K562 (cell line): Measurements from ENCODE around the gene APBA2.

Experiments
- ARID1B ChIP-seq: fragments of 450-650 bp; IDR thresholded peaks from 2 replicates; pipeline ENCODE4 v1.6.1; 2016; ENCODE audit warnings: antibody characterized with exemption, mild to moderate bottlenecking, inconsistent platforms
- DPF2 ChIP-seq: fragments of 450-650 bp; IDR thresholded peaks from 2 replicates; pipeline ENCODE4 v1.6.1; 2016
- POLR2A ChIP-seq: fragments of 450-650 bp; conservative IDR thresholded peaks from 2 replicates; pipeline ENCODE4 v1.6.1; 2016
- SIN3A ChIP-seq, 2 experiments: fragments of 150-350 bp in 1 of 2; IDR thresholded peaks; 2 replicates each; pipeline ENCODE4 v1.6.1; 2011 to 2016; ENCODE audit warnings: borderline replicate concordance in 2 of 2, low read depth in 2 of 2, low read length in 2 of 2, mild to moderate bottlenecking in 2 of 2, moderate library complexity in 2 of 2; ENCODE audit not compliant: control insufficient read depth in 1 of 2
- SMARCC2 ChIP-seq: fragments of 450-650 bp; IDR thresholded peaks from 2 replicates; pipeline ENCODE4 v1.6.1; 2017; ENCODE audit warnings: antibody characterized with exemption, moderate library complexity, mild to moderate bottlenecking, low read depth
- U2AF2 ChIP-seq: fragments of 200-400 bp; formaldehyde crosslinking; optimal IDR thresholded peaks from 2 replicates; pipeline ENCODE3; 2017; ENCODE audit warnings: low read depth, mild to moderate bottlenecking, low read length
- TF ChIP-seq, protein P1 (sequence below): fragments of 150-350 bp; conservative IDR thresholded peaks from 2 replicates; pipeline ENCODE4 v1.6.1; 2014; ENCODE audit warnings: low read length
- TF ChIP-seq, protein P2 (sequence below), 2 experiments: fragments of 450-650 bp in 1 of 2; sonication (generic) in 1 of 2; formaldehyde crosslinking; conservative IDR thresholded peaks; 2 replicates each; pipeline versions ENCODE4 v1.4.0 to v1.8.1; 2020 to 2022; ENCODE audit warnings: mild to moderate bottlenecking in 1 of 2, missing genetic modification reagents in 1 of 2
- TF ChIP-seq, protein P3 (sequence below): fragments of 250-450 bp; sonication (Bioruptor Pico); IDR thresholded peaks from 2 replicates; pipeline ENCODE4 v1.5.0; 2020; ENCODE audit warnings: mild to moderate bottlenecking, borderline replicate concordance

DNA sequence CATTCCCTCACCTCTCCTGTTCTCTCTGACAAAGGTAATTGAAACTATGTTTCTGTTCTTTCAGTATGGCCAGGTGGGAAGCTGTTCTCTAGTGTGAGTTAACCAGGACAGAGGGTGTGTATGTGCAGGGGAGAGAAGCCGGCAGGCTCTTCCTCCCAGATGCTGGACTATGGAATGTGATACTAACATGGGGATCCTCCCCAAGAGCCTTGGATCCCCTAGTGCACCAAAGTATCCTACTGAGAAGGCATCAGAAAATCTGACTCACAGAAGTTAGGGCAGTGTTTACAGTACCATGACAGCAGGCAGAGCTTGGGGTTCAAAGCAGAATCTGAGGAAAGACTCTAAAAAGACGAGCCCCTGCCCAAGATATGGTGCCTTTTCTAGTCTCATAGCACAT is 123.1 kb downstream of the APBA2 start:
- no peak for TF ChIP-seq U2AF2
- no peak for TF ChIP-seq DPF2
- TF ChIP-seq, protein P1, sequence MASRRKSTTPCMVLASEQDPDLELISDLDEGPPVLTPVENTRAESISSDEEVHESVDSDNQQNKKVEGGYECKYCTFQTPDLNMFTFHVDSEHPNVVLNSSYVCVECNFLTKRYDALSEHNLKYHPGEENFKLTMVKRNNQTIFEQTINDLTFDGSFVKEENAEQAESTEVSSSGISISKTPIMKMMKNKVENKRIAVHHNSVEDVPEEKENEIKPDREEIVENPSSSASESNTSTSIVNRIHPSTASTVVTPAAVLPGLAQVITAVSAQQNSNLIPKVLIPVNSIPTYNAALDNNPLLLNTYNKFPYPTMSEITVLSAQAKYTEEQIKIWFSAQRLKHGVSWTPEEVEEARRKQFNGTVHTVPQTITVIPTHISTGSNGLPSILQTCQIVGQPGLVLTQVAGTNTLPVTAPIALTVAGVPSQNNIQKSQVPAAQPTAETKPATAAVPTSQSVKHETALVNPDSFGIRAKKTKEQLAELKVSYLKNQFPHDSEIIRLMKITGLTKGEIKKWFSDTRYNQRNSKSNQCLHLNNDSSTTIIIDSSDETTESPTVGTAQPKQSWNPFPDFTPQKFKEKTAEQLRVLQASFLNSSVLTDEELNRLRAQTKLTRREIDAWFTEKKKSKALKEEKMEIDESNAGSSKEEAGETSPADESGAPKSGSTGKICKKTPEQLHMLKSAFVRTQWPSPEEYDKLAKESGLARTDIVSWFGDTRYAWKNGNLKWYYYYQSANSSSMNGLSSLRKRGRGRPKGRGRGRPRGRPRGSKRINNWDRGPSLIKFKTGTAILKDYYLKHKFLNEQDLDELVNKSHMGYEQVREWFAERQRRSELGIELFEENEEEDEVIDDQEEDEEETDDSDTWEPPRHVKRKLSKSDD: no peak
- no peak for TF ChIP-seq POLR2A
- no peak for TF ChIP-seq SMARCC2
- no peak for TF ChIP-seq ARID1B
- TF ChIP-seq, protein P2, sequence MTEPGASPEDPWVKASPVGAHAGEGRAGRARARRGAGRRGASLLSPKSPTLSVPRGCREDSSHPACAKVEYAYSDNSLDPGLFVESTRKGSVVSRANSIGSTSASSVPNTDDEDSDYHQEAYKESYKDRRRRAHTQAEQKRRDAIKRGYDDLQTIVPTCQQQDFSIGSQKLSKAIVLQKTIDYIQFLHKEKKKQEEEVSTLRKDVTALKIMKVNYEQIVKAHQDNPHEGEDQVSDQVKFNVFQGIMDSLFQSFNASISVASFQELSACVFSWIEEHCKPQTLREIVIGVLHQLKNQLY (CRISPR knock-in tag; conservative IDR thresholded peaks at IDR 0.05): no peak
- TF ChIP-seq, protein P3, sequence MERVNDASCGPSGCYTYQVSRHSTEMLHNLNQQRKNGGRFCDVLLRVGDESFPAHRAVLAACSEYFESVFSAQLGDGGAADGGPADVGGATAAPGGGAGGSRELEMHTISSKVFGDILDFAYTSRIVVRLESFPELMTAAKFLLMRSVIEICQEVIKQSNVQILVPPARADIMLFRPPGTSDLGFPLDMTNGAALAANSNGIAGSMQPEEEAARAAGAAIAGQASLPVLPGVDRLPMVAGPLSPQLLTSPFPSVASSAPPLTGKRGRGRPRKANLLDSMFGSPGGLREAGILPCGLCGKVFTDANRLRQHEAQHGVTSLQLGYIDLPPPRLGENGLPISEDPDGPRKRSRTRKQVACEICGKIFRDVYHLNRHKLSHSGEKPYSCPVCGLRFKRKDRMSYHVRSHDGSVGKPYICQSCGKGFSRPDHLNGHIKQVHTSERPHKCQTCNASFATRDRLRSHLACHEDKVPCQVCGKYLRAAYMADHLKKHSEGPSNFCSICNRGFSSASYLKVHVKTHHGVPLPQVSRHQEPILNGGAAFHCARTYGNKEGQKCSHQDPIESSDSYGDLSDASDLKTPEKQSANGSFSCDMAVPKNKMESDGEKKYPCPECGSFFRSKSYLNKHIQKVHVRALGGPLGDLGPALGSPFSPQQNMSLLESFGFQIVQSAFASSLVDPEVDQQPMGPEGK (CRISPR knock-in tag): no peak
- TF ChIP-seq SIN3A (IDR thresholded peaks at IDR 0.05; ENCODE audit: borderline replicate concordance in 2 of 2, control insufficient read depth in 1 of 2, low read depth in 2 of 2, low read length in 2 of 2): no peak
